HG02981 (cell line): ENCODE measurements around the gene SLC26A9.
"Not testable (repeated sequence)": the region's sequence is repeated elsewhere in the genome, so short reads cannot be mapped to it uniquely, and the experiment has no call there.

ENCODE experiments used
- ATAC-seq: cut with Tn5 transposase; IDR thresholded peaks from one replicate; pipeline ENCODE4 v1.9.1; 2021; ENCODE audit warnings: mild to moderate bottlenecking, moderate library complexity; ENCODE audit not compliant: unreplicated experiment

Gene SLC26A9

DNA sequence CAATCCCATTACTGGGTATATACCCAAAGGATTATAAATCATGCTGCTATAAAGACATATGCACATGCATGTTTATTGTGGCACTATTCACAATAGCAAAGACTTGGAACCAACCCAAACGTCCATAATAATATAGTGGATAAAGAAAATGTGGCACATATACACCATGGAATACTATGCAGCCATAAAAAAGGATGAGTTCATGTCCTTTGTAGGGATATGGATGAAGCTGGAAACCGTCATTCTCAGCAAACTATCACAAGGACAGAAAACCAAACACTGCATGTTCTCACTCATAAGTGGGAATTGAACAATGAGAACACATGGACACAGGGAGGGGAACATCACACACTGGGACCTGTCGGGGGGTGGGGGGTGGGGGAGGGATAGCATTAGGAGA is 38.2 kb downstream of the SLC26A9 start:
- not testable (repeated sequence) for ATAC-seq

GRCh38 chr1:205896351-205896750 is 46.9 kb downstream of the SLC26A9 start:
- ATAC-seq, result no peak

GRCh38 chr1:205894119-205894518 is 49.1 kb downstream of the SLC26A9 start:
- not testable (repeated sequence) for ATAC-seq

DNA sequence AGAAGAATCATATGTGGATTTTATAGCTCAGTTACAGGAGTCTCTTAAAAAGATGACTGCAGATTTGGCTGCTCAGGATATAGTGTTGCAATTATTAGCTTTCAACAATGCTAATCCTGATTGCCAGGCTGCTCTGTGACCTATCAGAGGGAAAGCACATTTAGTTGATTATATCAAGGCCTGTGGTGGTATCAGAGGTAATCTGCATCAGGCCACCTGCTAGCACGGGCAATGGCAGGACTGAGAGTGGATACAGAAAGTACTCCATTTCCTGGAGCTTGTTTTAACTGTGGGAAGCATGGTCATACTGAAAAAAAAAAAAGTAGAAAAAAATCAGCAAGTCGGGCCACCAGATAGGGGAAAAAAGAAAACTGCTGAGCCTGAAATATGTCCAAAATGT is 51.1 kb downstream of the SLC26A9 start:
- not testable (repeated sequence) for ATAC-seq

GRCh38 chr1:205891481-205891880 is 51.8 kb downstream of the SLC26A9 start:
- not testable (repeated sequence) for ATAC-seq

GRCh38 chr1:205890631-205891030 is 52.6 kb downstream of the SLC26A9 start:
- not testable (repeated sequence) for ATAC-seq

GRCh38 chr1:205889706-205890105 is 53.5 kb downstream of the SLC26A9 start:
- ATAC-seq, result not testable (repeated sequence)

- ATAC-seq, result not testable (repeated sequence)
Observed at GRCh38 chr1:205889006-205889405, 54.2 kb downstream of the SLC26A9 start.

GRCh38 chr1:205883792-205884191 is 59.5 kb downstream of the SLC26A9 start:
- ATAC-seq, result no peak

- no peak for ATAC-seq
Observed at GRCh38 chr1:205880923-205881322, 62.3 kb downstream of the SLC26A9 start.

GRCh38 chr1:205879974-205880373 is 63.3 kb downstream of the SLC26A9 start:
- ATAC-seq, result no peak

- ATAC-seq, result no peak
Observed at GRCh38 chr1:205878026-205878425, 65.2 kb downstream of the SLC26A9 start.

DNA sequence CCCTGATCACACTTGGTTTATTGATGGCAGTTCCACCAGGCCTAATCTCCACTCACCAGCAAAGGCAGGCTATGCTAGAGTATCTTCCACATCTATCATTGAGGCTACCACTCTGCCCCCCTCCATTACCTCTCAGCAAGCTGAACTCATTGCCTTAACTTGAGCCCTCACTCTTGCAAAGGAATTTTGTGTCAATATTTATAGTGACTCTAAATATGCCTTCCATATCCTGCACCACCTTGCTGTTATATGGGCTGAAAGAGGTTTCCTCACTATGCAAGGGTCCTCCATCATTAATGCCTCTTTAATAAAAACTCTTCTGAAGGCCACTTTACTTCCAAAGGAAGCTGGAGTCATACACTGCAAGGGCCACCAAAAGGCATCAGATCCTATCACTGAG is 70.1 kb downstream of the SLC26A9 start:
- ATAC-seq, result not testable (repeated sequence)

- no peak for ATAC-seq
Observed at GRCh38 chr1:205870236-205870635, 73.0 kb downstream of the SLC26A9 start.
